Body of pancreas (tissue), 4 donors: ENCODE data around the gene OST4. TPM values are rescaled to one million over a fixed set of nuclear protein-coding genes. Genes with fewer than 3 reads are reported as not detected.
"Not testable (repeated sequence)": the region's sequence is repeated elsewhere in the genome, so short reads cannot be mapped to it uniquely, and the experiment has no call there.

Source experiments
- ATAC-seq: fragments of 150-250 bp; one replicate; pipeline ENCODE4 v1.9.1; 2016
- DNase-seq, 4 donors: peaks; one replicate each; pipeline ENCODE4 v3.0.0-alpha.2; 2019
- H3K27ac ChIP-seq, 4 donors: fragments of 200-600 bp; sonication (generic); 1 replicate in 3 of 4; 2 replicates in 1 of 4; pipeline versions ENCODE4 v1.5.1 to v1.6.1; 2016 to 2019; ENCODE audit warnings: mild to moderate bottlenecking in 1 of 4, mixed read lengths in 1 of 4, moderate library complexity in 1 of 4
- H3K27me3 ChIP-seq, 2 donors: fragments of 200-600 bp; sonication (generic); one replicate each; pipeline ENCODE4 v1.6.0; 2016; ENCODE audit warnings: mild to moderate bottlenecking in 1 of 2
- H3K36me3 ChIP-seq, 2 donors: fragments of 200-600 bp; sonication (generic); replicated peaks in 1 of 2; 2 replicates each; pipeline ENCODE4 v1.5.1; 2016; ENCODE audit warnings: low read depth in 2 of 2; ENCODE audit not compliant: insufficient read depth in 1 of 2
- H3K4me1 ChIP-seq: fragments of 200-600 bp; sonication (generic); one replicate; pipeline ENCODE4 v1.6.0; 2016
- H3K4me3 ChIP-seq, 2 donors: fragments of 200-600 bp; sonication (generic); 1 replicate in 1 of 2; 2 replicates in 1 of 2; pipeline ENCODE4 v1.5.1; 2016 to 2019
- H3K9me3 ChIP-seq, 3 donors: fragments of 200-600 bp; sonication (generic); 1 replicate in 2 of 3; 2 replicates in 1 of 3; pipeline ENCODE4 v1.5.1; 2016
- POLR2A ChIP-seq, 3 donors: fragments of 450-650 bp; IDR thresholded peaks; one replicate each; pipeline ENCODE4 v1.6.1; 2016; ENCODE audit warnings: antibody characterized with exemption in 3 of 3, mild to moderate bottlenecking in 2 of 3
- WGBS, 2 donors: methylation state at CpG; one replicate each; pipeline ENCODE4 v1.1.5; 2017; 5-methylcytosine and 5-hydroxymethylcytosine counted together
- intact Hi-C: fragments of 100-400 bp; cut with DNase I; formaldehyde crosslinking; loops from one replicate; pipeline ENCODE4 v1.15.1; 2023
- total RNA-seq, 2 donors: library from RNA; depleted of rRNA; stranded (reverse); fragments of >200 nt; gene quantifications; one replicate each; pipeline ENCODE4 v1.1.0, GENCODE V29; 2016
- TF ChIP-seq, protein P1 (sequence below), 7 experiments: fragments of 450-650 bp in 4 of 7; fragments of 200-600 bp in 3 of 7; sonication (generic) in 3 of 7; IDR thresholded peaks; one replicate each; pipeline ENCODE4 v1.5.1; 2016 to 2019; ENCODE audit warnings: antibody characterized with exemption in 7 of 7

Gene OST4
- total RNA-seq, 2 donors from 2014 or later: 103 to 129 TPM

DNA sequence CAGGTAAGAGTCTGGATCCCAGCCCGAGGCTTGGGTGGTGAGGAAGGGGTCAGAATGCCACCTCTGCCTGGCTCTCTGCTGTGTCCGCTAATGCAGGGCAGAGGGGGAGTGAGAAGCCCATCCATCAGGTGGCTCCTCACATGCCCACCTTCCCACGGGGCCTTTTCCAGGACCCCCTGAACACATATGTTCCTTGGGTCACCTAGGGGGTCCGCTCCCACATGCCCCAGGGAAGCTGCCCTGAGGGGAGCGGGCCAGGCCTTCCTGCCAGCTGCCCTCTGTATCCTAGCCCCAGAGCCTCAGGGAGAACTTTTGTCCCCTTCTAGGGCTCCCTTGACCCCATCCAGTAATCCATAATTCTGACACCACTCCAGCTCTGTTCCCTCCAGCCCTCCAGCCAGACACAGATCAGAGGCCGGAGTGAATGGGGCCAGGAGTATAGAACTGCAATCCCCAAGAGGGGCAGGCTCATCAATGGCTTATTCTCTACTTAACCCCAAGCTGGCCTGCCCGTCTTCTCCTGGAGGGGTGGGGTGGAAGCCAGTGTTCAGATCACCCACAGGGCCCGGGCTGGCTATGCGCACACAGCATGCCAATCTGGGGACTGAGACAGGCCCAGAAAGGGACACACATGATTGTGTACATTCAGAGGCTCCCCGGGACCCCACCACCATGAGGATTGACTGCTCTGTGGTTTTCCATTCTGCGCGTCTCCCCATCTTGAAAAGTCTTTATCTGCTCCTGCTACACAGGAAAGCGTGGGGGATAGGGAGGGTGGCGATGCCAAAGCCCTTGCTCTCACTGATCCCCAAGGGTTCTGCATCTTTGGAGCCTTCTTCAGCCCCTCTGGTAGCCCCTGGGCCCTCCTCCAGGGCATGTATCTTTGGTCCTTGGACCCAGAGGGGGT lies 8.0 kb upstream of the OST4 start:
- intact Hi-C loops: no loop called here
- 77 to 84% methylated on average over 12 to 14 of the region's 14 CpGs for WGBS, 2 donors
- TF ChIP-seq, protein P1, sequence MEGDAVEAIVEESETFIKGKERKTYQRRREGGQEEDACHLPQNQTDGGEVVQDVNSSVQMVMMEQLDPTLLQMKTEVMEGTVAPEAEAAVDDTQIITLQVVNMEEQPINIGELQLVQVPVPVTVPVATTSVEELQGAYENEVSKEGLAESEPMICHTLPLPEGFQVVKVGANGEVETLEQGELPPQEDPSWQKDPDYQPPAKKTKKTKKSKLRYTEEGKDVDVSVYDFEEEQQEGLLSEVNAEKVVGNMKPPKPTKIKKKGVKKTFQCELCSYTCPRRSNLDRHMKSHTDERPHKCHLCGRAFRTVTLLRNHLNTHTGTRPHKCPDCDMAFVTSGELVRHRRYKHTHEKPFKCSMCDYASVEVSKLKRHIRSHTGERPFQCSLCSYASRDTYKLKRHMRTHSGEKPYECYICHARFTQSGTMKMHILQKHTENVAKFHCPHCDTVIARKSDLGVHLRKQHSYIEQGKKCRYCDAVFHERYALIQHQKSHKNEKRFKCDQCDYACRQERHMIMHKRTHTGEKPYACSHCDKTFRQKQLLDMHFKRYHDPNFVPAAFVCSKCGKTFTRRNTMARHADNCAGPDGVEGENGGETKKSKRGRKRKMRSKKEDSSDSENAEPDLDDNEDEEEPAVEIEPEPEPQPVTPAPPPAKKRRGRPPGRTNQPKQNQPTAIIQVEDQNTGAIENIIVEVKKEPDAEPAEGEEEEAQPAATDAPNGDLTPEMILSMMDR (IDR thresholded peaks at IDR 0.05): no peak
- TF ChIP-seq POLR2A (IDR thresholded peaks at IDR 0.05): no peak
- ATAC-seq: no peak
- H3K4me1 ChIP-seq: peaks cover 19% of the 10 kb centered on the region
- H3K27ac ChIP-seq: peak overlapping the region in 1 of 4 donors; percentile 25
- H3K4me3 ChIP-seq: no peak overlapping the region
- no peaks in the 10 kb centered on the region for H3K36me3 ChIP-seq
- no peaks in the 10 kb centered on the region for H3K9me3 ChIP-seq
- H3K27me3 ChIP-seq: no peaks in the 10 kb centered on the region
- DNase-seq: no peak

DNA sequence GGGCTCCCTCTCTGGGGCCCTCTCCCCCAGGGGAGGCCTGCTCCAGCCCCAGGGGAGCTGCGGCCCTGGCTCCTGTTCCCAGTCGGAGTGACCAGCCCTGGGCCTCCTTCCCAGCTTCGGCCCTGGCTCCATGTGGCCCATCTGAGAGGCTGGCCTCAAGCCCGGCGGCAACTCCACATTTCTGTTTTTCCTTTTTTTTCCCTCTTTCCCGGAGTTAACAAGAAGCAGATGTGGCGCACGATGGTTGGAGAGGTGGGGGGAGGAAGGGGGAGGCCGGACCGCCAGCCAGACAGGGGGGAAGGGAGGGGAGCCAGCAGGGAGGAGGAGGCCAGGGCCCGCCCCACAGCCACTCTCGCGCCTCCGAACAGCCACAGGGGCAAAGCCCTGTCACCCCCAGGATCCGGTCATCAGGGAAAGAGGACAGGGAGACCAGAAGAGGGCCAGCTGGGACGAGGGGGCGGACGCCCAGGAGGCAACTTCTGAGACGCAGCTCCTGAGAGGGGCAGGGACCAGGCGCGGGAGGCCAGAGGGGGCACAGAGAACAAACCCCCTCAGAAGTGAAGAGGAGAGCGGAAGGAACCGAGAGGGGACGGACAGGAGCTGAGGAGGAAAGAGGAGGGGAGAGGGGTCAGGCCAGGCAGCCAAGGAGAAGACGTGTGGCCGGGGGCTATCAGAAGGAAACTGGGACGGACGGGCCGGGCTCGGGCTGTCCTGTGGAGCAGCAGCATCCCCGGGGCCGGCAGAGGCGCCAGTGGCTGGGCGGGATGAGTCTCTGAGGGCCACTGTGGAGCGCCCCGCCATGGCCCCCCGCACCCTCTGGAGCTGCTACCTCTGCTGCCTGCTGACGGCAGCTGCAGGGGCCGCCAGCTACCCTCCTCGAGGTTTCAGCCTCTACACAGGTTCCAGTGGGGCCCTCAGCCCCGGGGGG lies 7.1 kb upstream of the OST4 start, which contains the start of gene EMILIN1:
Gene EMILIN1, plus strand, starts transcription at position 349 of the 928 bp plus-strand sequence. Its CDS starts 451 bp downstream, at position 800.
- Histone ChIP-seq H3K4me1 (peaks cover 19% of the 10 kb centered on the region), H3K27me3 (no peaks in the 10 kb centered on the region), H3K4me3 (no peak within 1 kb of the TSS), H3K27ac (peak within 1 kb of the TSS in 3 of 4 donors; percentile 16 to 25 (median 19)), H3K9me3 (no peaks in the 10 kb centered on the region), H3K36me3 (no peaks in the 10 kb centered on the region)
- DNase-seq: peak in 3 of 4 donors; percentile 44 to 52 (median 49)
- intact Hi-C loops: no loop called here
- peak in 2 of 3 donors; percentile 16 to 17 for TF ChIP-seq POLR2A (IDR thresholded peaks at IDR 0.05)
- TF ChIP-seq, protein P1 (IDR thresholded peaks at IDR 0.05): no peak
- no peak for ATAC-seq
- 52 to 61% methylated on average over 38 to 41 of the region's 41 CpGs for WGBS, 2 donors

DNA sequence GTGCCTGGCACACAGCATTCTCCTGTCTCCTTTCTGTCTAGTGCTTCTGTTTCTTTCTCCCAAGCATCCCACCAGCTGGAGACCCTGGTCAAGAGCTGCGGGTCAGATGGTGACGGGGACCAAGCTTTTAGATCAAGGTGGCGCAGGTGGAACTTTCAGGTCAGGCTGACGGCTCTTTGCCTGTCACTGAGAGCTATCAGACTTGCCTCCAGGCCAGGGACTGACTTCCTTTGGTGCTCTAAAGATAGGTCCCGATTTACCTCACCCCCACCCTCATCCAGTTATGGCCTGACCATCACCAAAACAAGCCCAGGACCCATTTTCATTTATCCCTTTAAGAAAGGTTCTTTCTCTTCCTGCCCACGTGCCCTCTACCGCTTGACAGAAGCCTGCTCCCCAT lies 5.8 kb upstream of the OST4 start:
- Histone ChIP-seq H3K4me3 (no peak overlapping the region), H3K4me1 (peaks cover 22% of the 10 kb centered on the region), H3K27ac (no peak overlapping the region), H3K36me3 (no peaks in the 10 kb centered on the region), H3K9me3 (no peaks in the 10 kb centered on the region), H3K27me3 (no peaks in the 10 kb centered on the region)
- no peak for TF ChIP-seq POLR2A (IDR thresholded peaks at IDR 0.05)
- TF ChIP-seq, protein P1 (IDR thresholded peaks at IDR 0.05): no peak
- ATAC-seq (no peak), DNase-seq (no peak)
- 63 to 68% methylated on average over 7 of the region's 7 CpGs for WGBS, 2 donors
- intact Hi-C loops: no loop called here

DNA sequence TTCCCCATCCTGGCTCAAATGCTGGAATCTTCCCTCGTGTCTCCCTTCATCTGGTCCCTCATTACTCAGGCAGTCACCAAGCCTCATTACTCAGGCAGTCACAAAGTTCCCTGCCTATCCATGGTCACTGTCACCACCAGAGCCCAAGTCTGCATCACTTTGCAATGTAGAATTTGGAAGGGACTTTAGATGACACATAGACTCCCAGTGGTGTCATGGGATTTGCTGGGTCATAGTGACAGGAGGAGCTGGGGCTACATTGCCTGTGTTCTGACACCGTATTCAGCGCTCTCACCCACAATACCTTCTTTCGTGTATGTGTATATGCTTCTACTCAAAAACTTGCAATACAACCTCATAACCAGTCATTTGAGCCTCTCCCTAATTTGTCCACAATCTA lies 4.9 kb upstream of the OST4 start:
- H3K9me3 ChIP-seq: no peaks in the 10 kb centered on the region
- intact Hi-C loops: no loop called here
- H3K4me3 ChIP-seq: no peak overlapping the region
- no peak overlapping the region for H3K27ac ChIP-seq
- H3K4me1 ChIP-seq: peaks cover 16% of the 10 kb centered on the region
- ATAC-seq: no peak
- TF ChIP-seq POLR2A (IDR thresholded peaks at IDR 0.05): no peak
- TF ChIP-seq, protein P1 (IDR thresholded peaks at IDR 0.05): no peak
- no peaks in the 10 kb centered on the region for H3K36me3 ChIP-seq
- 67 to 69% methylated on average over 4 of the region's 4 CpGs for WGBS, 2 donors
- no peak for DNase-seq
- no peaks in the 10 kb centered on the region for H3K27me3 ChIP-seq

DNA sequence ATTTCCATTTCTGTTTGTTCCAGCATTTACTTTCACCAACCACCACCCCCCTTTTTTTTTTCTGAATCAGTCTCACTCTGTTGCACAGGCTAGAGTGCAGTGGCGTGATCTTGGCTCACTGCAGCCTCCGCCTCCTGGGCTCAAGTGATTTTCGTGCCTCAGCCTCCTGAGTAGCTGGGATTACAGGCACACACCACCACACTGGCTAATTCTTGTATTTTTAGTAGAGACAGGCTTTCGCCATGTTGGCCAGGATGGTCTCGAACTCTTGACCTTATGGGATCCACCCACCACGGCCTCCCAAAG lies 4.1 kb upstream of the OST4 start:
- peaks cover 12% of the 10 kb centered on the region for H3K4me1 ChIP-seq
- H3K36me3 ChIP-seq, H3K27me3 ChIP-seq, ATAC-seq, H3K27ac ChIP-seq, DNase-seq, intact Hi-C loops, H3K9me3 ChIP-seq, H3K4me3 ChIP-seq: not testable (repeated sequence)
- 80 to 81% methylated on average over 6 of the region's 6 CpGs for WGBS, 2 donors
